ENCODE results near the gene SERPINB7.
"Not testable (repeated sequence)": the region's sequence is repeated elsewhere in the genome, so short reads cannot be mapped to it uniquely, and the experiment has no call there.

Gene SERPINB7, protein sequence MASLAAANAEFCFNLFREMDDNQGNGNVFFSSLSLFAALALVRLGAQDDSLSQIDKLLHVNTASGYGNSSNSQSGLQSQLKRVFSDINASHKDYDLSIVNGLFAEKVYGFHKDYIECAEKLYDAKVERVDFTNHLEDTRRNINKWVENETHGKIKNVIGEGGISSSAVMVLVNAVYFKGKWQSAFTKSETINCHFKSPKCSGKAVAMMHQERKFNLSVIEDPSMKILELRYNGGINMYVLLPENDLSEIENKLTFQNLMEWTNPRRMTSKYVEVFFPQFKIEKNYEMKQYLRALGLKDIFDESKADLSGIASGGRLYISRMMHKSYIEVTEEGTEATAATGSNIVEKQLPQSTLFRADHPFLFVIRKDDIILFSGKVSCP

DNA sequence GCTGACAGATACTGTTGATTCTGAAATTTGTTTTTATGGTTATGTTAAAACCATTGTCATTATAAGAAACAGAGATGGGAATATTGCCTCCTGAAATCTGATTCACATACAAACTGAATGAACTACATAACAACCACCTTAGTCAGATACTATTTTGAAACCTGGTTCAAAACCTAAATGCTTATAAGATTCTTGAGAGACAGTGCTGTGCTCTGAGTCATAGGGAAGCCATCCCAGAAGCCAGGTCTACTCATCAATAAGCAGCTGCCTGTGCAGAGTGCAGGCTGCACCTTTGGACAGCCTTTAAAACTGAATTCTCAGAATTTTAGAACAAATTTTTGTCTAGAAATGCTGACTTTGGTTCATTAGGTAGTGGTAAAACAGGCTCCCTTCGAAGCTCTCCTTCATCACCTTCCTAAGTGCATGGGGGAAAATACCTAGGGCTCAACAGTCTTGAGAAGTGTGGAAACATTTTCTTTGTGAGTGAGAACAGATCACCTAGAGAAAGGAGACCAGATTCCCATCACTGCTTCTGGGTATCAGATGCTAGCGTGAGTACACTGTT, at the start of gene SERPINB7:
TSS of gene SERPINB7 (plus strand) at position 253 of the 565 bp plus-strand sequence. CDS start 6,955 bp downstream, outside the sequence.
- no peak for DNase-seq

DNA sequence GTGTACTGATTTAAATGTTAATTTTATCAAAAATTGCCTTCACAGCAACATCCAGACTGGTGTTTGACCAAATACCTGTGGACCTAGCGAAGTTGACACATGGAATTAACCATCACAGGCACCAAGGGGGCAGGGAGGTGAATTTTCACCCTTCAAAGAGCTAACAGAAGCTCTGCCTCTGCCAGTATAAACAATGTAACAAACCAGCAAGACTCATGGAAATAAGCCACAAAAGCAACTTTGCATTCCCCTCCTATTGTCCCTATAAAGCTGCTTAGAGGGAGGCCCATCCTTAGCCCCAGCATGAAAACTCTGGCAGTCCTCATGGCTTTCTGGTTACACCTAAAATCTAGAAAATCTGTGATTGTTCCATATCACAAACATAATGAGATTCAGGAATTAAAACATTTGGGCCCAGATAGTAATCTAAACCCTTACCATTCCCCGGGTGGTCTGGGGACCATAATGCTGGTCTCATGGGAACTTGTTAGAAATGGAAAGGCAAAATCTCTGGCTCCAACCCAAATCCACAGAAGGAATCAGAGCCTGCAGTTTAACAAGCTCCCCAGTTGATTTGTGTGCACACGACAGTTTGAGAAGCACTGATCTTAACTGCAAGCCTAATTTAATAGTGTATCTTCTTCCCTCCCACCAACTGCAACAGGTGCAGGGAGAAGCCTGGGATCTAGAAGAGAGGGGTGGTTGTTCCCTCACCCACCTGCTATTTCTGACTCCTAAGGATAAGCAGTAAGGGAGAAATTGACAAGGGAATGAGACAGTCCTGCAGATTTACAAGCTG, 49.3 kb upstream of the SERPINB7 start:
- DNase-seq = no peak

DNA sequence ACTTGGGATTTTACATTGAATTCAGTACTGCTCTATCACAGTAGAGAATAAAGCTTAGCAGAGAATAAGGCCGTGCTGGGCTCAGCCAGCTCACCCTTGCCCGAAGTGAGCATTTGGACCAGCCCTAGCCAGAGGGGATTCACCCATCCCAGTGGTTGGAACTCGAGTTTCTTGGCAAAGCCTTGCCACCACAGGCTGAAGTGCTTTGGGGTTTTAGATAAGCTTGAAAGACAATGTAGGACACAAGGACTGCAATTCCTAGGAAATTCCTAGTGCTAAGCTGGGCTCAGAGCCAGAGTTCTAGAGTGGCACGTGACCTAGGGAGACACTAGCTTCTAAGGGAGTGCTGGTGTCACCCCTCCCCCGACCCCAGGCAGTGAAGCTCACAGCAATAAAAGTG, 44.4 kb upstream of the SERPINB7 start:
- no peak for DNase-seq

DNA sequence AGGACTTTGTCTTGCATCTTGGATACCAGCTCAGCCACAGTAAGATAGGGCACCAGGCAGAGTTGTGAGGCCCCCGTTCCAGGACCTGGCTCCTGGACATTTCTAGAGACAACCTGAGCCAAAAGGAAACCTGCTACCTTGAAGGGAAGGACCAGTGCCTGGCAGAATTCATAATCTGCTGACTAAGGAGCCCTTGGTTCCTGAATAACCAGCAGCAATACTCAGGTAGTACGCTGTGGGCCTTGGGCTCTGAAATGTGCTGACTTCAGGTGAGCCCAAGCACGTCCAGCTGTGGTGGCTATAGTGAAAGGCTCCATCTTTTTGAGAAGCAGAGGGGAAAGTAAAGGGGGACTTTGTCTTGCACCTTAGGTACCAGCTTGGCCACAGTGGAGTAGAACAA, 44.0 kb upstream of the SERPINB7 start:
- no peak for DNase-seq

- DNase-seq = no peak
These were observed 38.3 kb upstream of the SERPINB7 start for GRCh38 chr18:63736876-63737275.

GRCh38 chr18:63741769-63742168, 33.4 kb upstream of the SERPINB7 start:
- no peak for DNase-seq

DNA sequence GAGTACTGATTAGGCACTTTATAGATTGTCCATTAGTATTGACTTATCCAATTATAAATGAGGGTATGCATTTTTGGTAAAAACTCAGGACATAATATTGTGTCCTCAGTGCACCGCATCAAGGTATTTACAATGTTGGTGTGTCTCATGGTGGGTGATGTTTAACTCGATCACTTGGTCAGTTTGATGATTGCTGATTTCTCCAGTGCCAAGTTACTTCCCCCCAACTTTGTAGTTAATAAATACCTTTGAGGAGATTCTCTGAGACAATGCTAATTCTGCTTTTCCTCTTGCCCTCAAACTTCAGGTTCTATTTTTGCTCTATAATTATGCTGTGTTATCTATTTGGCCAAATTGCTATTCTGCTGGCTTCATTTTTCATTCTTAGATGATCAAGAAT, 28.2 kb upstream of the SERPINB7 start:
- no peak for DNase-seq

GRCh38 chr18:63749489-63749888, 25.7 kb upstream of the SERPINB7 start:
- no peak for DNase-seq

DNA sequence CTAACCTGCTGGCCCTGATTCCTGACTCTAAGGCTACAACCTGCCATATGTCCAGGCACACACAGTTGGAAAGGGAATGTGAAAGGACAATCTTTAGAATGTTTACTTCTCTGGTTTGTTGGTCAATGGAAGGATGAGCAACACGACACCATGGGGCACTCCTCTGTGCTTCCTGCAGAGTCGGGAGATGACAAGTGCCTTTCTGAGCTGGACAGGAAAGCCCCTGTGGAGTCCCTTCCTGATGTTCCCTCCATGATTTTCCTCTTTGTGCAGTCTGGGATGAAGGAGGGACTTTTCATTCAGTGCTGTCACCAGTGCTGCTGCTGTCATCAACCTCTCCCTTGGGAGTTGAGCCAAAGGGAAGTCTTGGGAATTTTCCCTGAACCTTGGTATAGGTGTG, 22.6 kb upstream of the SERPINB7 start:
- DNase-seq = no peak

GRCh38 chr18:63753676-63754075, 21.5 kb upstream of the SERPINB7 start:
- no peak for DNase-seq

GRCh38 chr18:63757541-63757940, 17.7 kb upstream of the SERPINB7 start:
- no peak for DNase-seq

GRCh38 chr18:63758615-63759240, 16.5 kb upstream of the SERPINB7 start:
- no peak for DNase-seq

GRCh38 chr18:63759786-63760185, 15.4 kb upstream of the SERPINB7 start:
- DNase-seq = not testable (repeated sequence)

DNA sequence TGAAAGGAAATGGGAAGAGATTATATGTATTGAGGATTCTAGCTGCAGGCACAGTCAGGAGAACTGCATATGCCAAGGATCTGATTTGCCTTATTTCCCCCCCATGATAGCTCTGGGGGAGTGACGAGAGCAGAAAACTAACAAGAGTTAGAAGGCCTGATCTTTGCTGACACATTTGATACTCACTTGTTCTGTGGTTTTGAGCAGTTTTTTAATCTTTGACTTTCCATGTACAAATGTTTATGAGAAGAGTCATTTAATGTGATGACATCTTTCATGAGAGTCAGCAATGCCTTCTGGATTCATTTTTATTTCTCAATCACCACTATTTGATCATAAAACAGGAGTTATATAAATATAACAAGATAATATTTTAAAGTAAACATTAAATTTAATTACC, 12.7 kb upstream of the SERPINB7 start:
- DNase-seq = no peak

GRCh38 chr18:63763831-63764600, 11.2 kb upstream of the SERPINB7 start:
- no peak for DNase-seq

DNA sequence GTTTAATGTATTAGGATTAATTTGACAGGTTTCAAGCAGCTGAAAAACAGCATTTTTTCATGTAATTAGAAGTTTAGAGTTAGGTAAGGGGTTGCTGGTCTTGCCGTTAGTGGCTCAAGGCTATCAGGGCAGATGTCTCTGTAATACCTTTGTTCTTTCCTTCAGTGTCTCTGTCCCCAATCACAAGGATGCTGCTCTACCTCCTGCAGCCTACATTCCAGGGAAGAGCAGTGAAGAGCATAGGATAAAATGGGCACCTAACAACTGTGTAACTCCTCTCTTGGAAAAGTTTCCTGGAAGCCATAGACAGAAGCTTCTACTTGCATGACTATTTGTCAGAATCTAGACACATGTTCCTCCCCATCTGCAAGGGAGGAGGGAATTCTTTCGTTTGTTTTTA, 9.4 kb upstream of the SERPINB7 start:
- DNase-seq = no peak

DNA sequence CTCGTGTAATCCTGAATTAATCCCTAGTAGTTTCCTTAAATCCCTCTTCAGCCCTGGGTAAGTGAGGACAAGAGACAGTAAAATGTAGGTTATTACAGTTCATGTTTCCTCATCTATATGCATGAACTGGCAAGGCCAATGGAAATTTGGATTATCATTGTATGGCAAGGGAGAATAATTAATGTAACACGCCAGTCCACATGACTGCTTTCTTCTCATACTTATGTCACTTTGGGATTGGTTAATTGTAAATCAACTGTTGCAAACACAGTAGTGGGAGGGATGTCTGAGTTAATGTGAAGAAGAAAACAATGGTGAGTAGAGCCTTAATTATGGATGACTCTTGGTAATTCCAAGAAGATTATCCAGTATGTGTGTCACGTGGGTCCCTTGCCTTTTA, 1.7 kb upstream of the SERPINB7 start:
- no peak for DNase-seq

GRCh38 chr18:63774511-63774910, 707 bp upstream of the SERPINB7 start:
- no peak for DNase-seq

DNA sequence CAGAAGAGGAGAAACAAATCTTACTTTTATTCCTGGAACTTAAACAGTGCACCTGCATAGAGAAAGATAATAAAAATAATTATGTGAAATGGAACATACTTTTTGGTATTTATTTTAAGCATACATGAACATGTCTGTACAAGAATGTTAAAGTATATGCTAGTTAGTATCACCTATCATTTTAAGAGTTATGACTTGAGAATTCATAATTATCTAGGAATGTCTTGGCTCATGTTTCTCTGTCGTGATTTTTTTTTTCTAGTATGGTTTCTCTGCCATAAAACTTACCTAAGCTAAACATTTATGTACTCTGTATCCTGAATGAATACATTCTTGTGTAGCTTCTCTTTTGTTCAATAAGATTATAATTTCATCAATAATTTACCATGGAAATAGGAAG, 4.2 kb downstream of the SERPINB7 start:
- DNase-seq = no peak

- DNase-seq = no peak
These were observed 8.2 kb downstream of the SERPINB7 start for GRCh38 chr18:63783394-63783793.

DNA sequence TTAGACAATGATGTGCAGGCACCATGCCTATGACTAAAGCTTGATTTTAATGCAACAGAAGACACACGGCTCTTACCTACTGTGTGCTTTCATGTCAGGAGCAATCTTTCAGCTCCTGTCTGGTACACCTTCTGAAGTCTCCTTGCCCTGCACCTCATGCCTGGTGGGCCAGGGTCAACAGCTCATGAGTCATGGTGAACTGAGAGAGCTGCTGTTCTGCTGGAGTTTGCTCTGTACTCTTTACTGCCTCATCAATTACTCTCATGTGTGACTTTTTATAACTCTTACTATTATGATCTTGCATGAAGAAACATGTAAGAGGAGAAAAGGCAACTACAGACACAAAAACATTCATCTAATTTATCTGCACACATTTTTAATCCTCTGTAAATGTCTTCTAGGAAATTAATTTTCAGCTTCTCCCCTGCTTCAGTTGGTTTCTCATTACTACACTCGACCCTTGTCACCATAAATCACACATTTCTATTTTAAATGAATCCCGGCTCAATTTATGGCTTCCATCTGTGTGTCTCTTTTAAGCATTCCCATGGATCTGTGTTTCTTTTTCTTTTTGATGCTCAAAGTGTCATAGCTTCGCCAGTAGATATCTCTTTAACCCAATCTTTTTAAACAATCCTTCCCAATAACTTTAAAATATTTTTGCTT, 9.7 kb downstream of the SERPINB7 start:
- no peak for DNase-seq

DNA sequence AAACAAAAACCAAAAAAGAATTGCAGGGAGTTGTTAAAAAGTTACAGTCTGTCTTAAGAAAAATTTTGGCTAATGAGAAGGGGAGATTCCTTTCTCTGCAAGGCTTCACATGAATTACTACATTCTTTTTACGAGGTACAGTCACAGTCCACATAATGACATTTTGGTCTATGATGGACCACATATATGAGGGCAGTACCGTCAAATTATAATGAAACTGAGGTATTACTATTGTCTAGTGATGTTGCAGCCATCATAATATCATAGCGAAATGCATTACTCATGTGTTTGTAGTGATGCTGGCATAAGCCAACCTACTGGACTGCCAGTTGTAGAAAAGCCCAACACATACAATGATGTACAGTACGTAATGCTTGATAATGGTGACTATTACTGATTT, 12.5 kb downstream of the SERPINB7 start:
- DNase-seq = no peak

Data from midbrain (tissue), 1 donor.